Upper lobe of right lung (tissue), 1 donor: ENCODE measurements around the gene TMEM9. TPM values are rescaled to one million over a fixed set of nuclear protein-coding genes. Genes with fewer than 3 reads are reported as not detected.

Source experiments
- ATAC-seq: fragments of 200-7000 bp; cut with Tn5 transposase; one replicate; pipeline ENCODE4 v1.9.1; 2020; ENCODE audit warnings: mild to moderate bottlenecking, moderate library complexity
- DNase-seq: peaks from one replicate; pipeline ENCODE4 v3.0.0-alpha.2; 2020
- H3K27ac ChIP-seq: fragments of 200-600 bp; one replicate; pipeline ENCODE4 v1.8.0; 2022
- H3K27me3 ChIP-seq: fragments of 200-600 bp; one replicate; pipeline ENCODE4 v1.8.0; 2022; ENCODE audit warnings: mild to moderate bottlenecking
- H3K36me3 ChIP-seq: fragments of 200-600 bp; one replicate; pipeline ENCODE4 v1.8.0; 2022
- H3K4me1 ChIP-seq: fragments of 200-600 bp; one replicate; pipeline ENCODE4 v1.8.0; 2022
- H3K4me3 ChIP-seq: fragments of 200-600 bp; one replicate; pipeline ENCODE4 v1.8.0; 2022; ENCODE audit warnings: mild to moderate bottlenecking
- H3K9me3 ChIP-seq: fragments of 200-600 bp; one replicate; pipeline ENCODE4 v1.8.0; 2022
- CTCF ChIP-seq: fragments of 200-600 bp; IDR thresholded peaks from one replicate; pipeline ENCODE4 v1.8.0; 2022; ENCODE audit warnings: antibody characterized with exemption
- intact Hi-C: fragments of 100-400 bp; cut with DNase I; formaldehyde crosslinking; loops from one replicate; pipeline ENCODE4 v1.11.0; 2022
- total RNA-seq: library from RNA; stranded (reverse); fragmentation: NEBNext Ultra II Directional; extraction: Animal tissue kit (Norgen Biotek cat#: 25700); gene quantifications from one replicate; pipeline ENCODE4 v1.2.1, GENCODE V29; 2021
- donor health status: DM: no; HTN: yes; CAD: no; lungs with severe emphysema.

Gene TMEM9
- total RNA-seq, 1 donor from 2014 or later: 59.3 TPM

- H3K4me3 ChIP-seq: no peak within 1 kb of the TSS
- H3K9me3 ChIP-seq: no peaks in the 10 kb centered on the region
- TF ChIP-seq CTCF: no peak
- H3K27me3 ChIP-seq: peaks cover 3% of the 10 kb centered on the region
- intact Hi-C loops: loop anchor here (10.0 kb wide), 1 partner anchor 137 kb away; no protein-coding TSS in a partner anchor
- no peak within 1 kb of the TSS for H3K27ac ChIP-seq
- no peak for DNase-seq
- no peak for ATAC-seq
- H3K4me1 ChIP-seq: no peaks in the 10 kb centered on the region
- no peaks in the 10 kb centered on the region for H3K36me3 ChIP-seq
Measured at GRCh38 chr1:201112173-201112731, 42.0 kb downstream of the TMEM9 start, which contains the start of gene CACNA1S. CACNA1S (minus strand) TSS chr1:201112426; CDS start chr1:201112339, 87 bp downstream.

DNA sequence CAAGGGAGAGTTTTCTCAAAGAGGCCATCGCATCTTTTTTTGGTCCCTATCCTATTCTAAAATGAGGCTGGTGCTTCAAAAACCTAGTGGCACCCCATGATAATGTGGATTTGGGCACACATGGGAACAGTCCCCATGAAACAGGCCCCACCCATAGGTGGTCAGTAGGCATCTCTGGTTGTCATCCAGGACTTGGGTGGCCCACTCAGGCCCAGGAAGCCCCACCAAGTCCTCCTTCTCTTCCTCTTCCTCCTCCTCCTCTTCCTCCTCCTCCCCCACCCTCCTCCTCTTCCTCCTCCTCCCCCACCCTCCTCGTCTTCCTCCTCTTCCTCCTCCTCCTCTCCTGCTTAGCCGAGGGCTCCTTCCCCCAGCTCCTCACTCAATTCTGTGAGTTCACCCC lies 42.6 kb downstream of the TMEM9 start:
- ATAC-seq (no peak), DNase-seq (no peak)
- no peaks in the 10 kb centered on the region for H3K9me3 ChIP-seq
- no peak overlapping the region for H3K4me3 ChIP-seq
- no peak overlapping the region for H3K27ac ChIP-seq
- H3K36me3 ChIP-seq: no peaks in the 10 kb centered on the region
- TF ChIP-seq CTCF: no peak
- intact Hi-C loops: loop anchor here (10.0 kb wide), 1 partner anchor 137 kb away; no protein-coding TSS in a partner anchor
- peaks cover 3% of the 10 kb centered on the region for H3K27me3 ChIP-seq
- no peaks in the 10 kb centered on the region for H3K4me1 ChIP-seq

DNA sequence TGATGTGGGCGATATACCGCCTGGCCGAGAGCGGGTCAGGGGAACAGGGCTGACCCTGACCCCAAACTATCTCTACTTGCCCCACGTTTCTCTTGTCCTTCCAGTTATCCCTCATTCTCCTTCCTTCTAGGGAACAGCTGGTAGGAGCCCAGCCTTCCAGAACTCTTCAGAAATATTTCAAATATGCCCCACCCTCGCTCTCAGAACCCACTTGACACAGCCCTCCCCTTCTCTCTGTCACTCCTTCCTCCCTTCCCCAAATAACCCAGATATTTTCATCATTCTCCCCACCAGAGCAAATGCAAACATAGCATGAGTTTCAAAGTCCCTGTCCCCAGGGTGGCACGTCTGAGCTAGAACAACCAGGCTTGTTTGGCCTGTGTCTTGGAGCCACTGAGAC lies 43.1 kb downstream of the TMEM9 start:
- Histone ChIP-seq H3K4me3 (no peak overlapping the region), H3K4me1 (no peaks in the 10 kb centered on the region), H3K9me3 (no peaks in the 10 kb centered on the region), H3K27ac (no peak overlapping the region), H3K27me3 (peaks cover 3% of the 10 kb centered on the region), H3K36me3 (no peaks in the 10 kb centered on the region)
- DNase-seq (no peak), ATAC-seq (peak; percentile 13)
- intact Hi-C loops: loop anchor here (10.0 kb wide), 1 partner anchor 136 kb away; no protein-coding TSS in a partner anchor
- TF ChIP-seq CTCF: no peak

DNA sequence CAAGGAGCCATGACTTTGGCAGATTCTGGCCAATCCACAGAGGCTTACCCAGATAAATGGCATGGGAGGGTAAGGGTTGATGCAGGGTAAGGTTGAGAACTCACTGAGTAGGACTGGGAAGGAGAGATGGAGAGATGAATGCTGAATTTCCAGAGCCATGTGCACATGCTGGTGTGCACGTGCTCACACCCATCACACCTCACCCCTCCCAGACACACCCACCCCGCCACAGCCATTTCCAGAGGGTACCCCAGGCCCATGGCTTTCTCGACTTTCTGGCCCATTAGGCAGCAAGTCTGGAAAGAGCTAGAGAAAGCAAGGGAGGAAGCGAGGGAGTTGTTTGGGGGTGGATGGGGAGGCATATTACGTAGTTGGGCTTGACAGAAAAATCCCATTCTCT lies 43.7 kb downstream of the TMEM9 start:
- intact Hi-C loops: loop anchor here (10.0 kb wide), 1 partner anchor 136 kb away; no protein-coding TSS in a partner anchor
- ATAC-seq (no peak), DNase-seq (no peak)
- no peaks in the 10 kb centered on the region for H3K4me1 ChIP-seq
- H3K27me3 ChIP-seq: peaks cover 1% of the 10 kb centered on the region
- no peak overlapping the region for H3K4me3 ChIP-seq
- no peaks in the 10 kb centered on the region for H3K36me3 ChIP-seq
- no peak overlapping the region for H3K27ac ChIP-seq
- H3K9me3 ChIP-seq: no peaks in the 10 kb centered on the region
- no peak for TF ChIP-seq CTCF

DNA sequence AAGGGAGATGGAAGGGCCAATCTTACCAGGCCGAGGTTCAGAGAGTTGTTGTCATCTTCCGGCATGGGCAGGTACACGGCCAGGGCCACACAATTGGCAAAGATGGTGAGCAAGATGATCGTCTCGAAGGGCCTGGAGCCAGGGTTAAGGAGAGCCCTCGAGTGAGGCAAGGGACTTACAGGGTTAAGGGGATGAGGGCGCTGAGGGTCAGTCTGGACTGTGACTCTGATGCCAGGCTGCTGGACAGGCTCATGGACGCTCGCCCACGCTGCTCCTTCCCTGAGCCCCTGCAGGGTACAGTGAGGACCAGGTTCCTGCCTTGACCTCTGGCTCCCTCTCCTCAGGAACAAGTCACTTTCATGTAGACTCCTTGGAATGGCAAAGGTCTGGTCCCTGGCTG lies 44.1 kb downstream of the TMEM9 start:
- Histone ChIP-seq H3K27me3 (no peaks in the 10 kb centered on the region), H3K27ac (no peak overlapping the region), H3K4me3 (no peak overlapping the region), H3K4me1 (no peaks in the 10 kb centered on the region), H3K36me3 (no peaks in the 10 kb centered on the region), H3K9me3 (no peaks in the 10 kb centered on the region)
- intact Hi-C loops: loop anchor here (10.0 kb wide), 1 partner anchor 135 kb away; no protein-coding TSS in a partner anchor
- ATAC-seq (no peak), DNase-seq (no peak)
- TF ChIP-seq CTCF: no peak
